Upper lobe of left lung (tissue), 4 donors: ENCODE results near the gene MPZL1.

Experiments used
- CTCF ChIP-seq, 6 experiments: fragments of 450-650 bp in 4 of 6; fragments of 200-600 bp in 2 of 6; sonication (generic) in 2 of 6; IDR thresholded peaks; one replicate each; pipeline ENCODE4 v1.5.1; 2016 to 2019; ENCODE audit warnings: antibody characterized with exemption in 6 of 6
- EP300 ChIP-seq, 4 donors: sonication (generic); formaldehyde crosslinking; IDR thresholded peaks; one replicate each; pipeline ENCODE4 v1.5.1; 2017; ENCODE audit warnings: antibody characterized with exemption in 4 of 4, control low read depth in 2 of 4
- POLR2A ChIP-seq, 4 donors: fragments of 450-650 bp; IDR thresholded peaks; one replicate each; pipeline ENCODE4 v1.5.1; 2016 to 2017; ENCODE audit warnings: antibody characterized with exemption in 4 of 4, mild to moderate bottlenecking in 2 of 4
- POLR2AphosphoS5 ChIP-seq, 2 donors: sonication (generic); formaldehyde crosslinking; IDR thresholded peaks; one replicate each; pipeline ENCODE4 v1.5.1; 2017; ENCODE audit warnings: antibody characterized with exemption in 2 of 2

- TF ChIP-seq POLR2AphosphoS5 (IDR thresholded peaks at IDR 0.05) = no peak
- no peak for TF ChIP-seq POLR2A (IDR thresholded peaks at IDR 0.05)
- no peak for TF ChIP-seq CTCF (IDR thresholded peaks at IDR 0.05)
- no peak for TF ChIP-seq EP300 (IDR thresholded peaks at IDR 0.05)
These were observed 31.7 kb upstream of the MPZL1 start for GRCh38 chr1:167690053-167690452.
